HG03469 (cell line): ENCODE measurements around the gene SDHD.

ENCODE experiments used
- ATAC-seq: cut with Tn5 transposase; IDR thresholded peaks from one replicate; pipeline ENCODE4 v1.9.1; 2021; ENCODE audit warnings: mild to moderate bottlenecking, moderate library complexity, moderate number of reproducible peaks; ENCODE audit not compliant: unreplicated experiment

The SDHD gene

GRCh38 chr11:112100462-112100861, 13.8 kb downstream of the SDHD start:
- ATAC-seq: no peak

GRCh38 chr11:112103446-112103845, 16.8 kb downstream of the SDHD start:
- no peak for ATAC-seq

GRCh38 chr11:112106070-112106469, 19.4 kb downstream of the SDHD start:
- no peak for ATAC-seq

GRCh38 chr11:112113539-112114457, 27.1 kb downstream of the SDHD start:
- no peak for ATAC-seq

- ATAC-seq: no peak
Observed at GRCh38 chr11:112114460-112114859, 27.8 kb downstream of the SDHD start.

- no peak for ATAC-seq
Observed at GRCh38 chr11:112115386-112115785, 28.7 kb downstream of the SDHD start.

- ATAC-seq: no peak
Observed at GRCh38 chr11:112118176-112118575, 31.5 kb downstream of the SDHD start.

GRCh38 chr11:112121981-112122615, 35.4 kb downstream of the SDHD start:
- ATAC-seq: no peak

GRCh38 chr11:112123129-112123528, 36.5 kb downstream of the SDHD start:
- no peak for ATAC-seq

- no peak for ATAC-seq
Observed at GRCh38 chr11:112127056-112127455, 40.4 kb downstream of the SDHD start.

GRCh38 chr11:112128483-112129121, 41.9 kb downstream of the SDHD start:
- no peak for ATAC-seq

- no peak for ATAC-seq
Observed at GRCh38 chr11:112129656-112130055, 43.0 kb downstream of the SDHD start.

GRCh38 chr11:112132737-112133136, 46.1 kb downstream of the SDHD start:
- no peak for ATAC-seq

GRCh38 chr11:112134473-112134872, 47.8 kb downstream of the SDHD start:
- no peak for ATAC-seq

GRCh38 chr11:112143597-112143996, 56.9 kb downstream of the SDHD start:
- no peak for ATAC-seq
